Stimulated activated CD4-positive, alpha-beta T cell treated with anti-CD3 and anti-CD28 coated beads, Interleukin-1b, Interleukin-23, amount 100 ng/mL, for 48 hours (primary cell): Measurements from ENCODE around the gene STAB1.

Experiments
- DNase-seq: peaks from one replicate; pipeline ENCODE4 v3.0.0-alpha.2; 2020

STAB1 gene

GRCh38 chr3:52484680-52485461 is 10.3 kb upstream of the STAB1 start:
- no peak for DNase-seq

GRCh38 chr3:52487050-52487787 is 7.9 kb upstream of the STAB1 start:
- DNase-seq = no peak

DNA sequence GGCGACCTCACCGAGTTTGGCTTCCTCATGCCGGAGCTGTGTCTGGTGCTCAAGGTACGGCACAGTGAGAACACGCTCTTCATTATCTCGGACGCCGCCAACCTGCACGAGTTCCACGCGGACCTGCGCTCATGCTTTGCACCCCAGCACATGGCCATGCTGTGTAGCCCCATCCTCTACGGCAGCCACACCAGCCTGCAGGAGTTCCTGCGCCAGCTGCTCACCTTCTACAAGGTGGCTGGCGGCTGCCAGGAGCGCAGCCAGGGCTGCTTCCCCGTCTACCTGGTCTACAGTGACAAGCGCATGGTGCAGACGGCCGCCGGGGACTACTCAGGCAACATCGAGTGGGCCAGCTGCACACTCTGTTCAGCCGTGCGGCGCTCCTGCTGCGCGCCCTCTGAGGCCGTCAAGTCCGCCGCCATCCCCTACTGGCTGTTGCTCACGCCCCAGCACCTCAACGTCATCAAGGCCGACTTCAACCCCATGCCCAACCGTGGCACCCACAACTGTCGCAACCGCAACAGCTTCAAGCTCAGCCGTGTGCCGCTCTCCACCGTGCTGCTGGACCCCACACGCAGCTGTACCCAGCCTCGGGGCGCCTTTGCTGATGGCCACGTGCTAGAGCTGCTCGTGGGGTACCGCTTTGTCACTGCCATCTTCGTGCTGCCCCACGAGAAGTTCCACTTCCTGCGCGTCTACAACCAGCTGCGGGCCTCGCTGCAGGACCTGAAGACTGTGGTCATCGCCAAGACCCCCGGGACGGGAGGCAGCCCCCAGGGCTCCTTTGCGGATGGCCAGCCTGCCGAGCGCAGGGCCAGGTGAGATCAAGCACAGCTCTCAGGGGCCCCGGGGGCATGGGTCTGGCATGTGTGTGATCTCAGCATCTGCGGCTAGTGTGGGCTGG is 7.1 kb upstream of the STAB1 start:
- no peak for DNase-seq

DNA sequence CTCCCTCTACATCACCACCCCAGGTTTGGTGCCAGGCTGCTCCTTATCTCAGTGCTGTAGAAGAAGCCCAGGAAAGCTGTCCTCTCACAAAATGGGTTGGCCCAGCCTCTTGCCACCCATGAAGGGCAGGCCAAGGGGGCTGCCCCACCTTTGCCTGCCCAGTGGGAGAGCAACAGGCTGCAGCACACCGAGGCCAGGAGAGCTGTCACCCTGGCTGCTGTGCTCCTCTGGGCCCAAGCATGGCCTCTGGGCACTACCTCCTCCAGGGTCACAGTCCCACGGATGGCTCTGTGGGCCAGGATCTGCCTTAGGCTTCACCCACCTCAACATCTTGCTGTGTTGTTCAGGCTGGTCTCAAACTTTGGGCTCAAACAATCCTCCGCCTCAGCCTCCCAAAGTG is 6.4 kb upstream of the STAB1 start:
- no peak for DNase-seq

- no peak for DNase-seq
Measured at GRCh38 chr3:52489453-52489852, 5.7 kb upstream of the STAB1 start.

DNA sequence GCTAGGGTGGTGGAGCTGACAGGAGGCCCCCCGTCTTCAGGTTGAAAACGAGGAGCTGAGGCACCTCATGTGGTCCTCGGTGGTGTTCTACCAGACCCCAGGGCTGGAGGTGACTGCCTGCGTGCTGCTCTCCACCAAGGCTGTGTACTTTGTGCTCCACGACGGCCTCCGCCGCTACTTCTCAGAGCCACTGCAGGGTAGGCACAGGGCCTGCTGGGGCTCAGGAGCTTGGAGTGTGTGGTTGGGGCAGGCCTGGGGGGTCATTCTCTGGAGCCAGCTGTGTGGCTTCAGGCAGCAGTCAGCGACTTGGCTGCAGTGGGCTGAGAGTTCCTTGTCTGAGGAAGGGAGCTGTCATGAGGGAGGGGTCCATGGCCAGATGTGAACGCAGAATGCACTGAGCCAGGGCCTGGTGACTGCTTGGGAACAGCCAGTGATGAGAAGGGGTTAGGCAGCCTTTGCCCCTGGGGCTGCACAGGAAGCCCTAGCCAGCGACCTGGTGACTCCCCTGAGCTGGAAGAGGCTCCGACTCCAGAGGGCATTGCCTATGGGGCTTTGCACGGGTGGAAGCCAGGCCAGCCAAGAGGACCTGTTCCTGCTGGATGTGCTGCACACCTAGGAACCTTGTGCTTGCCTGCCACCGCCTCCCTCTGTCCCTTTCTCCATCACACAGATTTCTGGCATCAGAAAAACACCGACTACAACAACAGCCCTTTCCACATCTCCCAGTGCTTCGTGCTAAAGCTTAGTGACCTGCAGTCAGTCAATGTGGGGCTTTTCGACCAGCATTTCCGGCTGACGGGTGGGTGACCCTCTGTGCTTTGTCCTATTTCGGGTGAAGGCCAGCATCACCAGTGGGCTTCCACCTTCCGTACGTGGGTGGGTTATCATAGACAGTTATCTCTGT is 4.9 kb upstream of the STAB1 start:
- no peak for DNase-seq

DNA sequence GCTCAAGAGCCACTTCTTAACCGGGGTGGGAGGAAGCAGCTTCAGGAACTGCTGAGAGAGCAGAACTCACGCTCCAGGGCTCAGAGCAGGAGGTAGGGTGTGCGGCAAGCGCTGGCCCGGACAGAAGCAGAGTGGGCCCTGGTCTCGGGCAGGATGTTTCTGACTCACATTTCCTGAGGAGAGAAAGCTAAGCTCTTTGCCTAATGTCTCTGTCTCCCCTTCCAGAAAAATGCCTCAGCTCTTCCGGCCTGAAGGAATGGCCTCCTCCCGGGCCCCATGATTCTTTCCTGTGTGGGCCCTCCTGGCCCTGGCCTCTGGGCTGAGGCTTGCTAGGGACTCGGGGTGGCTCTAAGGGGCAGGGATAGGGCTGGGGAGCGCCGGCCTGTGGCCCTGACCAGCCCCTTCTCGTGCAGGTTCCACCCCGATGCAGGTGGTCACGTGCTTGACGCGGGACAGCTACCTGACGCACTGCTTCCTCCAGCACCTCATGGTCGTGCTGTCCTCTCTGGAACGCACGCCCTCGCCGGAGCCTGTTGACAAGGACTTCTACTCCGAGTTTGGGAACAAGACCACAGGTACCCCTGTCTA is 4.1 kb upstream of the STAB1 start:
- DNase-seq = no peak

- no peak for DNase-seq
Measured at GRCh38 chr3:52492059-52492458, 3.1 kb upstream of the STAB1 start.

GRCh38 chr3:52493232-52494017 is 1.7 kb upstream of the STAB1 start:
- DNase-seq = no peak

DNA sequence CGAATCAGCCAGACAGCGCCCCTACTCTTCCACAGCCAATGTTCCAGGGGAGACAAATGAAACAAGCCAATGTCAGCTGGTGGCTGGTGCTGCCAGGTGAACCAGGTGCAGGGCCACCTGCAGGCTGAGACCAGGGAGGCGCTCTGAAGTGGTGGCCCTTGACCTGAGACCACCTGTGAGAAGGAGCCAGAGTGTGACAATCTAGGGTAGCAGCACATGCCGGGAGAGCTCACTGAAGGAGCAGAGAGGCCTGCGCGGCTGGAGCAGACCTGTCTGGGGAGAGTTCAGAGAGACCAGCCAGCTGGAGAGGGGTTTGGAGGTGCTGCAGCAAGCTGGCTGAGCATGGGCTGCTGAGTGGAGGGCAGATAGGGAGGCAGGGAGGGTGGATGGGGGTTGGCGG is 693 bp upstream of the STAB1 start:
- no peak for DNase-seq

- no peak for DNase-seq
Measured at GRCh38 chr3:52495777-52496602, 852 bp downstream of the STAB1 start.

GRCh38 chr3:52498137-52499054 is 3.3 kb downstream of the STAB1 start:
- DNase-seq = no peak

GRCh38 chr3:52501046-52501445 is 5.9 kb downstream of the STAB1 start:
- no peak for DNase-seq

DNA sequence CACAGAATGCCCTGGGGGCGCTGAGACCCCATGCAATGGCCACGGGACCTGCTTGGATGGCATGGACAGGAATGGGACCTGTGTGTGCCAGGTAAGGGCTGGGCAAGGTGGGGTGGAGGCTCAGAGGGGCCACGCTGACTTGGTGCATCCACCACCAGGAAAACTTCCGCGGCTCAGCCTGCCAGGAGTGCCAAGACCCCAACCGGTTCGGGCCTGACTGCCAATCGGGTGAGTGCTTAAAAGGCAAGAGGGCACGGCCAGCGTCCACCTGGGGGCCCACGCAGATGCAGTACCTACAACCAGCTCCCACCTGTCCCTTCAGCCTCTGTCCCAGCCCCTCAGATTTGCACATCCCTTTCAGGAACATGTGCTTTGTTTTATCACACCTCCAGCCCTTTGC is 6.9 kb downstream of the STAB1 start:
- DNase-seq = no peak

GRCh38 chr3:52502808-52503350 is 7.7 kb downstream of the STAB1 start:
- no peak for DNase-seq

DNA sequence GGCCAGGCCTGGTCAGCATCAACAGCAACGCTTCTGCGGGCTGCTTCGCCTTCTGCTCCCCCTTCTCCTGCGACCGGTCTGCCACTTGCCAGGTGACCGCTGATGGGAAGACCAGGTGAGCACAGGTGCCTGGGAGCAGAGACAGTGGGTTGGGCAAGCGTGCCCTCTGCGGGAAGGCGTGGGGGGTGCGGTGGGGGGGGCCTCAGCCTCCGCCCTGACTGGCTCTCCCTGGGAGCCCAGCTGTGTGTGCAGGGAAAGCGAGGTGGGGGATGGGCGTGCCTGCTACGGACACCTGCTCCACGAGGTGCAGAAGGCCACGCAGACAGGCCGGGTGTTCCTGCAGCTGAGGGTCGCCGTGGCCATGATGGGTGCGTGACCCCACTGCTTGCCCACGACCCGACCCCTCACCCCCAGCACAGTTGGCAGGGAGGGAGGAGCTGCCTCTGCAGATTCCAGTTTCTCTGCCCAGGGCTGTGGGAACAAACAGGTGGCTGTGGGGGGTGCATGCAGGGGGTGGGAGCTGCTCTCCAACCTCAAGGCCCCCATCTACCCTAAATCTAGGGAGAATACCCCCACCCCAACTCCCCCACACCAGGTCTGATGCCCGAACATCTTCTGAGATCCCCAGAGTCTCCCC is 8.8 kb downstream of the STAB1 start:
- DNase-seq = no peak

DNA sequence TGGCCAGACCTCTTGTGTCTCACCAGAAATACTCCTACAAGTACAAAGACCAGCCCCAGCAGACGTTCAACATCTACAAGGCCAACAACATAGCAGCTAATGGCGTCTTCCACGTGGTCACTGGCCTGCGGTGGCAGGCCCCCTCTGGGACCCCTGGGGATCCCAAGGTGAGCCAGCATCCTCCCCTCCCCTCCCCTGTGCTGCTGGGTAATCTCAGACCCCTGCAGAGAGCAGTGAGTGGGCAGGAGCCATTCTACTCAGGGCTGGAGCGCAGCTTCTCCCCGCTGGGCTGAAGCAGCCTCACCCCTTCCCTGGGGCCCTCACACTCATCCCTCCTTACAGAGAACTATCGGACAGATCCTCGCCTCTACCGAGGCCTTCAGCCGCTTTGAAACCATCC is 9.8 kb downstream of the STAB1 start:
- no peak for DNase-seq

- no peak for DNase-seq
Measured at GRCh38 chr3:52506266-52506966, 11.3 kb downstream of the STAB1 start.
